Endothelial cell of umbilical vein (primary cell): ENCODE measurements around the gene FAM200C. TPM values are rescaled to one million over a fixed set of nuclear protein-coding genes. Genes with fewer than 3 reads are reported as not detected.

Experiments
- BruUV-seq: library from RNA; stranded (reverse); fragments of 400-500 nt; replicated peaks from 2 replicates; lab custom pipeline; 2021; lab: Mats Ljungman, UMichigan
- CTCF ChIA-PET: fragments of 300-600, 350-600 bp; sonication (Branson Sonifier 250); formaldehyde crosslinking; loops from one replicate; lab custom pipeline; 2021; ENCODE audit warnings: antibody characterized with exemption, inconsistent platforms; lab: Charles Lee
- POLR2A ChIA-PET: fragments of 300-600, 350-600 bp; sonication (Branson Sonifier 250); formaldehyde crosslinking; loops from one replicate; lab custom pipeline; 2021; ENCODE audit warnings: antibody characterized with exemption, inconsistent platforms; lab: Charles Lee
- DNase-seq: peaks from one replicate; pipeline ENCODE4 v3.0.0-alpha.2; 2011; ENCODE audit warnings: low read depth, low spot score
- FAIRE-seq: peaks from 2 replicates; lab custom pipeline; 2011; peaks lifted over from hg19 to GRCh38; lab: Jason Lieb, UNC
- H2AFZ ChIP-seq: 2 replicates; pipeline ENCODE4 v1.6.0; 2012; ENCODE audit warnings: low read depth, low read length, control low read depth, inconsistent platforms
- H3K27ac ChIP-seq: 2 replicates; pipeline ENCODE4 v1.5.1; 2011; ENCODE audit warnings: low read depth, mild to moderate bottlenecking, control low read depth, low read length, moderate library complexity; ENCODE audit not compliant: insufficient read depth
- H3K27me3 ChIP-seq, 2 experiments: 2 replicates each; pipeline versions ENCODE4 v1.6.0 to v1.6.1; 2011; ENCODE audit warnings: low read length in 2 of 2, mixed read lengths in 1 of 2; ENCODE audit not compliant: control insufficient read depth in 2 of 2, insufficient read depth in 2 of 2
- H3K36me3 ChIP-seq, 2 experiments: 2 replicates in 1 of 2; 3 replicates in 1 of 2; pipeline ENCODE4 v1.5.1; 2011; ENCODE audit warnings: low read length in 2 of 2, mild to moderate bottlenecking in 1 of 2, moderate library complexity in 1 of 2; ENCODE audit not compliant: control insufficient read depth in 2 of 2, insufficient read depth in 2 of 2; ENCODE audit errors: extremely low read depth in 1 of 2
- H3K4me1 ChIP-seq: 3 replicates; pipeline ENCODE4 v1.5.1; 2011; ENCODE audit warnings: mild to moderate bottlenecking, low read length; ENCODE audit not compliant: control insufficient read depth, insufficient read depth; ENCODE audit errors: extremely low read depth
- H3K4me2 ChIP-seq: 2 replicates; pipeline ENCODE4 v1.6.1; 2011; ENCODE audit warnings: low read length, control low read depth, mixed read lengths; ENCODE audit not compliant: insufficient read depth
- H3K4me3 ChIP-seq, 3 experiments: fragments of 200-600 bp in 1 of 3; sonication (generic), shearing (Covaris generic) in 1 of 3; replicated peaks in 1 of 3; 2 replicates each; pipeline ENCODE4 v1.5.1; 2011 to 2016; ENCODE audit warnings: control low read depth in 3 of 3, low read length in 3 of 3, mild to moderate bottlenecking in 2 of 3, inconsistent platforms in 1 of 3, low read depth in 1 of 3, moderate library complexity in 1 of 3; ENCODE audit not compliant: insufficient read depth in 1 of 3
- H3K79me2 ChIP-seq: 2 replicates; pipeline ENCODE4 v1.6.0; 2012; ENCODE audit warnings: low read length, inconsistent platforms; ENCODE audit not compliant: control insufficient read depth, insufficient read depth
- H3K9ac ChIP-seq: replicated peaks from 2 replicates; pipeline ENCODE3; 2011; ENCODE audit warnings: low read length, control low read depth; ENCODE audit not compliant: insufficient read depth; ENCODE audit errors: extremely low read depth
- H3K9me1 ChIP-seq: replicated peaks from 3 replicates; pipeline ENCODE4 v1.6.0; 2011; ENCODE audit warnings: mild to moderate bottlenecking, low read length; ENCODE audit not compliant: control insufficient read depth, insufficient read depth; ENCODE audit errors: extremely low read depth
- H3K9me3 ChIP-seq: replicated peaks from 2 replicates; pipeline ENCODE4 v1.5.1; 2012; ENCODE audit warnings: low read length, inconsistent platforms; ENCODE audit not compliant: control insufficient read depth, insufficient read depth
- H4K20me1 ChIP-seq: replicated peaks from 2 replicates; pipeline ENCODE3; 2011; ENCODE audit warnings: mild to moderate bottlenecking, low read length; ENCODE audit not compliant: control insufficient read depth, insufficient read depth; ENCODE audit errors: extremely low read depth
- CTCF ChIP-seq, 2 donors: IDR thresholded peaks; 1 replicate in 1 of 2; 2 replicates in 1 of 2; pipeline ENCODE4 v1.5.1; 2011; ENCODE audit warnings: low read length in 2 of 2, mild to moderate bottlenecking in 2 of 2, moderate library complexity in 2 of 2, control low read depth in 1 of 2, inconsistent platforms in 1 of 2, low read depth in 1 of 2; ENCODE audit not compliant: insufficient read depth in 1 of 2; ENCODE audit errors: extremely low read depth in 1 of 2
- EZH2 ChIP-seq: IDR thresholded peaks from 2 replicates; pipeline ENCODE4 v1.6.1; 2012; ENCODE audit warnings: borderline replicate concordance, low read depth, mild to moderate bottlenecking, moderate library complexity, low read length, inconsistent platforms; ENCODE audit not compliant: severe bottlenecking
- FOS ChIP-seq: IDR thresholded peaks from 2 replicates; pipeline ENCODE4 v1.6.1; 2011; ENCODE audit warnings: mild to moderate bottlenecking, low read length, moderate library complexity, borderline replicate concordance; ENCODE audit not compliant: insufficient read depth
- GATA2 ChIP-seq: IDR thresholded peaks from 2 replicates; pipeline ENCODE4 v1.7.0; 2011; ENCODE audit warnings: low read depth, mild to moderate bottlenecking, moderate library complexity, mixed read lengths, low read length; ENCODE audit not compliant: insufficient read length, insufficient read depth
- JUN ChIP-seq: IDR thresholded peaks from 2 replicates; pipeline ENCODE4 v1.6.1; 2011; ENCODE audit warnings: borderline replicate concordance, low read depth; ENCODE audit not compliant: insufficient read length, insufficient read depth
- MAX ChIP-seq: IDR thresholded peaks from 2 replicates; pipeline ENCODE4 v1.6.1; 2011; ENCODE audit not compliant: insufficient read depth, insufficient read length
- MYC ChIP-seq: IDR thresholded peaks from one replicate; pipeline ENCODE4 v1.6.1; 2011; ENCODE audit warnings: mild to moderate bottlenecking, low read depth, low read length
- POLR2A ChIP-seq: IDR thresholded peaks from 2 replicates; pipeline ENCODE4 v1.6.1; 2012; ENCODE audit warnings: low read depth, mild to moderate bottlenecking, control low read depth, low read length
- POLR2AphosphoS5 ChIP-seq: IDR thresholded peaks from 2 replicates; pipeline ENCODE4 v1.6.1; 2012; ENCODE audit warnings: low read depth, mild to moderate bottlenecking, control low read depth, low read length, moderate library complexity; ENCODE audit not compliant: insufficient read depth
- dilution Hi-C: fragments of 300-500 bp; cut with MboI; formaldehyde crosslinking; loops from one replicate; pipeline ENCODE4 v1.15.0; 2019; ENCODE audit warnings: low sequenced_read_pairs; ENCODE audit not compliant: extremely low pct_ligation_motif_present
- intact Hi-C: fragments of 100-400 bp; cut with micrococcal nuclease; formaldehyde crosslinking; loops from one replicate; pipeline ENCODE4 v1.10.0; 2022
- polyA plus RNA-seq, 4 experiments: library from polyadenylated mRNA; depleted of rRNA in 3 of 4; stranded (reverse) in 3 of 4; unstranded in 1 of 4; fragments of >200 nt; gene quantifications; 2 replicates each; pipeline versions ENCODE4 v1.2.1 to v1.2.3, GENCODE V29; 2011 to 2012; ENCODE audit warnings: missing spikeins in 1 of 4
- total RNA-seq: library from RNA; stranded (reverse); gene quantifications from 2 replicates; pipeline ENCODE4 v1.2.3, GENCODE V29; 2021

Gene FAM200C
- total and polyA plus RNA-seq, 2 donors (not counting 3 experiments of a cell fraction or from before 2014, with no cell fraction given) = 0.76 to 2.7 TPM

DNA sequence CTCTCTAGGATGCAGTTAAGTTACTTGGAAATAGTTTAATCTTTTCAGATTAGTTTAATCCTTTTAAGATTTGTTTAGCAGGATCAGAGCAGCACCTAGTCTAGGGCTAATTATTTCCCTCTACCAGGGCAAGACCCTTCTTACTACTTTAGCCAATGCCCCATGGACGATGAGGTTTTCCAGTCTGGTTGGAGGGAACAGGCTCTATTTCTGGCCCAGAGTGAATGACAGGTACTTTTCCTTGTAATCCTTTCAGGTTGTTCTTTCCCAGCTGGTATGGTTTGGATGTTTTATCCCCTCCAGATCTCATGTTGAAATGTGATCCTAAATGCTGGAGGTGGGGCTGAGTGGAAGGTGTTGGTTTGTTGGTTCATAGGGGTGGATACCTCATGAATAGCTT is 49.0 kb upstream of the FAM200C start:
- Histone ChIP-seq H4K20me1 (no peaks in the 10 kb centered on the region), H3K4me3 (no peak overlapping the region), H3K79me2 (no peaks in the 10 kb centered on the region), H3K9me3 (no peaks in the 10 kb centered on the region), H2AFZ (no peak overlapping the region), H3K9me1 (no peaks in the 10 kb centered on the region), H3K36me3 (no peaks in the 10 kb centered on the region), H3K4me1 (peaks cover 39% of the 10 kb centered on the region), H3K4me2 (no peak overlapping the region), H3K27me3 (no peaks in the 10 kb centered on the region), H3K27ac (no peak overlapping the region), H3K9ac (no peak overlapping the region)
- dilution Hi-C loops (no loop called here), intact Hi-C loops (no loop called here)
- FAIRE-seq (no peak), DNase-seq (no peak)
- CTCF ChIA-PET = interaction anchor here (1.5 to 3.4 kb wide), 2 partner anchors 10 to 12 kb away, joined by 4 to 18 read pairs; no protein-coding TSS in a partner anchor
- POLR2A ChIA-PET = interaction anchor here (1.1 kb wide), 1 partner anchor 15 kb away, joined by 3 read pairs; no protein-coding TSS in a partner anchor
- no peak for TF ChIP-seq GATA2
- no peak for TF ChIP-seq MYC
- no peak for TF ChIP-seq POLR2AphosphoS5
- TF ChIP-seq EZH2 = no peak
- no peak for TF ChIP-seq POLR2A
- TF ChIP-seq JUN = no peak
- TF ChIP-seq MAX = no peak
- no peak for TF ChIP-seq CTCF (IDR thresholded peaks at IDR 0.05; ENCODE audit: extremely low read depth in 1 of 2, insufficient read depth in 1 of 2, low read depth in 1 of 2, low read length in 2 of 2)
- TF ChIP-seq FOS = no peak
- no TSS peak for BruUV-seq
